Neutrophil (primary cell): Measurements from ENCODE around the gene MAOB.

Source experiments
- H3K27ac ChIP-seq: fragments of 200-600 bp; sonication (generic); 2 replicates; pipeline ENCODE4 v1.5.1; 2016; ENCODE audit warnings: mild to moderate bottlenecking, moderate library complexity
- H3K27me3 ChIP-seq: fragments of 200-600 bp; sonication (generic); 2 replicates; pipeline ENCODE4 v1.6.0; 2016; ENCODE audit warnings: mild to moderate bottlenecking
- H3K36me3 ChIP-seq: fragments of 200-600 bp; sonication (generic); 2 replicates; pipeline ENCODE4 v1.5.1; 2017
- H3K4me1 ChIP-seq, 2 experiments: fragments of 200-600 bp in 1 of 2; sonication (generic) in 1 of 2; 1 replicate in 1 of 2; 2 replicates in 1 of 2; pipeline versions ENCODE4 v1.5.1 to v1.6.1; 2013 to 2016; ENCODE audit warnings: low read depth in 1 of 2, low read length in 1 of 2, mild to moderate bottlenecking in 1 of 2, moderate library complexity in 1 of 2; ENCODE audit not compliant: control insufficient read depth in 1 of 2, insufficient read depth in 1 of 2
- H3K4me3 ChIP-seq, 2 experiments: fragments of 200-600 bp in 1 of 2; sonication (generic) in 1 of 2; 1 replicate in 1 of 2; 2 replicates in 1 of 2; pipeline ENCODE4 v1.5.1; 2013 to 2016; ENCODE audit warnings: low read depth in 1 of 2, low read length in 1 of 2, mild to moderate bottlenecking in 1 of 2, moderate library complexity in 1 of 2
- H3K9me3 ChIP-seq: fragments of 200-600 bp; sonication (generic); 2 replicates; pipeline ENCODE4 v1.5.1; 2016
- TF ChIP-seq, protein P1 (sequence below): fragments of 200-600 bp; sonication (generic); IDR thresholded peaks from 2 replicates; pipeline ENCODE4 v1.5.1; 2016; ENCODE audit warnings: antibody characterized with exemption

Gene MAOB

GRCh38 chrX:43846558-43846957 is 35.7 kb downstream of the MAOB start:
- H3K4me1 ChIP-seq: peaks cover 0 to 3% of the 10 kb centered on the region in 2 experiments
- no peaks in the 10 kb centered on the region for H3K9me3 ChIP-seq
- no peaks in the 10 kb centered on the region for H3K36me3 ChIP-seq
- no peak overlapping the region for H3K4me3 ChIP-seq
- H3K27me3 ChIP-seq: no peaks in the 10 kb centered on the region
- TF ChIP-seq, protein P1, sequence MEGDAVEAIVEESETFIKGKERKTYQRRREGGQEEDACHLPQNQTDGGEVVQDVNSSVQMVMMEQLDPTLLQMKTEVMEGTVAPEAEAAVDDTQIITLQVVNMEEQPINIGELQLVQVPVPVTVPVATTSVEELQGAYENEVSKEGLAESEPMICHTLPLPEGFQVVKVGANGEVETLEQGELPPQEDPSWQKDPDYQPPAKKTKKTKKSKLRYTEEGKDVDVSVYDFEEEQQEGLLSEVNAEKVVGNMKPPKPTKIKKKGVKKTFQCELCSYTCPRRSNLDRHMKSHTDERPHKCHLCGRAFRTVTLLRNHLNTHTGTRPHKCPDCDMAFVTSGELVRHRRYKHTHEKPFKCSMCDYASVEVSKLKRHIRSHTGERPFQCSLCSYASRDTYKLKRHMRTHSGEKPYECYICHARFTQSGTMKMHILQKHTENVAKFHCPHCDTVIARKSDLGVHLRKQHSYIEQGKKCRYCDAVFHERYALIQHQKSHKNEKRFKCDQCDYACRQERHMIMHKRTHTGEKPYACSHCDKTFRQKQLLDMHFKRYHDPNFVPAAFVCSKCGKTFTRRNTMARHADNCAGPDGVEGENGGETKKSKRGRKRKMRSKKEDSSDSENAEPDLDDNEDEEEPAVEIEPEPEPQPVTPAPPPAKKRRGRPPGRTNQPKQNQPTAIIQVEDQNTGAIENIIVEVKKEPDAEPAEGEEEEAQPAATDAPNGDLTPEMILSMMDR: no peak
- no peak overlapping the region for H3K27ac ChIP-seq

DNA sequence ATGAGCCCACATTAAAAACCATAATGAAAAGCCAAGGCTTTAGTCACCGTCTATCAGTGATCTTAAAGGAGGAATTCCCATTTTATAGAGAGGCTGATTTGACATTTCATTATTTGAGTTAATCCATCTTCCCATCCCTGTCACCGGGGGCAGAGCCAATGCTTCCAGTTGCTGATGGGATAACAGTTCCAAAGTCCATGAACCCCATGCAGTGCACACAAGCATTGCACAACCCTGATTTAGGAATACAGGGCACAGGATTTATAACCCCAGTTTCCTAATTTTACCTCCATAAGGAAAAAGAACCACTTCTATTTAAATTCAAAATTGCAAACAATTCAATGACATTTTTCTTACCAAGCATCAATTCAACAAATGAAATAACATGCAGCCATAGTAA is 36.5 kb downstream of the MAOB start:
- Histone ChIP-seq H3K4me3 (no peak overlapping the region), H3K27me3 (no peaks in the 10 kb centered on the region), H3K4me1 (peaks cover 0 to 3% of the 10 kb centered on the region in 2 experiments), H3K36me3 (no peaks in the 10 kb centered on the region), H3K27ac (no peak overlapping the region), H3K9me3 (no peaks in the 10 kb centered on the region)
- TF ChIP-seq, protein P1: no peak

GRCh38 chrX:43840265-43840664 is 42.0 kb downstream of the MAOB start:
- H3K27me3 ChIP-seq: no peaks in the 10 kb centered on the region
- H3K9me3 ChIP-seq: no peaks in the 10 kb centered on the region
- TF ChIP-seq, protein P1: no peak
- no peak overlapping the region for H3K4me3 ChIP-seq
- H3K27ac ChIP-seq: no peak overlapping the region
- no peaks in the 10 kb centered on the region for H3K36me3 ChIP-seq
- peaks cover 0 to 3% of the 10 kb centered on the region in 2 experiments for H3K4me1 ChIP-seq

DNA sequence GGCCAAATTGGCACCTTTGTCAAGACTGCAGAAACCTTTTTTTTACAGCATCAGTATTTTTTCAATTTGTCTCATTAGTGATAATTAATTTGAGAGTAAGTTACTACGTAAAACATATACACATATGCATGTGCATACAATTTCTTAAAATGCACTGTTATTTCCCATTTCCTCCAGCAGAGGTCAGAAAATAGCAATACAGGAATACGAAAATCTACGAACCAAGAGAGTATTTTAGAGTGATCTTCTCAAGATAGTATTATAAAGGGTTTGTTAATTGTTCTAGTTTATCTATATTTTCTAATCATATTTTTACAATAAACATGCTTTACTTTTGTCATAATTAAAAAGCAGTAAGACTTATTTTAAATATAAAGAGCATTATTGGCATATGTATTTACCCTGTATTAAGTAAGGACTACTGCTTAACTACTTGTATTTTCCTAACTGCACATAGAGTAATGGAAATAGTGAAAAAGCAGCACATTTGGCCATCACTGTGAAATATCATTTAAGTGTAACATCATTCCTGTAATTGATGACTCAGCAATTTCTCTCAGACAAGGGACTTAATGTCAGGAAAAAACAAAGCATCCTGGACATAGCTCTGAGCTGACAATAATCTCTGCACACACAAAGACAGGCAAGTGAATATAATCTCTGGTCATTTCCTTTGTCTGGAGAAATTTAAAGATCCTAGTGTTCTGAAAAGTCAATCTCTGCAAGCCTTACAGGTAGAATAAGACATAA is 45.6 kb downstream of the MAOB start:
- Histone ChIP-seq H3K27ac (no peak overlapping the region), H3K36me3 (no peaks in the 10 kb centered on the region), H3K27me3 (no peaks in the 10 kb centered on the region), H3K4me3 (no peak overlapping the region), H3K4me1 (no peaks in the 10 kb centered on the region), H3K9me3 (no peaks in the 10 kb centered on the region)
- TF ChIP-seq, protein P1: no peak

GRCh38 chrX:43835559-43835958 is 46.7 kb downstream of the MAOB start:
- no peaks in the 10 kb centered on the region for H3K27me3 ChIP-seq
- H3K36me3 ChIP-seq: no peaks in the 10 kb centered on the region
- TF ChIP-seq, protein P1: no peak
- H3K4me3 ChIP-seq: no peak overlapping the region
- H3K27ac ChIP-seq: no peak overlapping the region
- no peaks in the 10 kb centered on the region for H3K9me3 ChIP-seq
- no peaks in the 10 kb centered on the region for H3K4me1 ChIP-seq
